AG09309 (cell line): ENCODE measurements around the gene TAPBP.

Source experiments
- DNase-seq: peaks from one replicate; pipeline ENCODE4 v3.0.0-alpha.2; 2010; ENCODE audit warnings: low read depth
- H3K4me3 ChIP-seq: 2 replicates; pipeline ENCODE4 v1.5.1; 2011; ENCODE audit warnings: mild to moderate bottlenecking, low read depth, low read length, moderate library complexity; ENCODE audit not compliant: control insufficient read depth
- TF ChIP-seq, protein P1 (sequence below): IDR thresholded peaks from 2 replicates; pipeline ENCODE4 v1.5.1; 2011; ENCODE audit warnings: mild to moderate bottlenecking, low read depth, low read length, inconsistent platforms; ENCODE audit not compliant: insufficient read depth, control insufficient read depth; ENCODE audit errors: missing control alignments

TAPBP gene

GRCh38 chr6:33279971-33280511 is 33.8 kb downstream of the TAPBP start:
- H3K4me3 ChIP-seq: no peak overlapping the region
- DNase-seq: no peak
- TF ChIP-seq, protein P1, sequence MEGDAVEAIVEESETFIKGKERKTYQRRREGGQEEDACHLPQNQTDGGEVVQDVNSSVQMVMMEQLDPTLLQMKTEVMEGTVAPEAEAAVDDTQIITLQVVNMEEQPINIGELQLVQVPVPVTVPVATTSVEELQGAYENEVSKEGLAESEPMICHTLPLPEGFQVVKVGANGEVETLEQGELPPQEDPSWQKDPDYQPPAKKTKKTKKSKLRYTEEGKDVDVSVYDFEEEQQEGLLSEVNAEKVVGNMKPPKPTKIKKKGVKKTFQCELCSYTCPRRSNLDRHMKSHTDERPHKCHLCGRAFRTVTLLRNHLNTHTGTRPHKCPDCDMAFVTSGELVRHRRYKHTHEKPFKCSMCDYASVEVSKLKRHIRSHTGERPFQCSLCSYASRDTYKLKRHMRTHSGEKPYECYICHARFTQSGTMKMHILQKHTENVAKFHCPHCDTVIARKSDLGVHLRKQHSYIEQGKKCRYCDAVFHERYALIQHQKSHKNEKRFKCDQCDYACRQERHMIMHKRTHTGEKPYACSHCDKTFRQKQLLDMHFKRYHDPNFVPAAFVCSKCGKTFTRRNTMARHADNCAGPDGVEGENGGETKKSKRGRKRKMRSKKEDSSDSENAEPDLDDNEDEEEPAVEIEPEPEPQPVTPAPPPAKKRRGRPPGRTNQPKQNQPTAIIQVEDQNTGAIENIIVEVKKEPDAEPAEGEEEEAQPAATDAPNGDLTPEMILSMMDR: peak; percentile 60

DNA sequence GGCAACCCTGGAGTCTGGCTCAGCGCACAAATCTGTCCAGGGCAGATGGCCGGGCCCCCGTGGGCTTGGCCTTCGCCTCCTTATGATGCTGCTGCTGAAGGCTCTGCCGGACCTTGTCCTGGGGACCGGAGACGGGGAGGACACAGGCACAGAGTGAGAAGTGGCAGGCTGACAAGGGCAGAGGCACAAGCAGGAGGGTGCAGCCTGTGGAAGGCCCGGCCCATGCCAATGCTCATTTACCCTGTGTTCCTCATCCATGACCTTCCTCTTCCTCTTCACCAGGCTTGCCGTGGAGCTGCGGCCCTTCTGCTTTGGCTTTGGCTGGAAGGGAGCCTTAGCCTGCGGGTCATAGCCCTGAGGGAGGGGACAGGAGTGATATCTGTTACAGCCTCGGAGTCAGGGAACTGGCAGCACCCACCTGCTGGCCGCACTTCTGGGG is 34.6 kb downstream of the TAPBP start:
- no peak overlapping the region for H3K4me3 ChIP-seq
- DNase-seq: no peak
- TF ChIP-seq, protein P1: no peak

DNA sequence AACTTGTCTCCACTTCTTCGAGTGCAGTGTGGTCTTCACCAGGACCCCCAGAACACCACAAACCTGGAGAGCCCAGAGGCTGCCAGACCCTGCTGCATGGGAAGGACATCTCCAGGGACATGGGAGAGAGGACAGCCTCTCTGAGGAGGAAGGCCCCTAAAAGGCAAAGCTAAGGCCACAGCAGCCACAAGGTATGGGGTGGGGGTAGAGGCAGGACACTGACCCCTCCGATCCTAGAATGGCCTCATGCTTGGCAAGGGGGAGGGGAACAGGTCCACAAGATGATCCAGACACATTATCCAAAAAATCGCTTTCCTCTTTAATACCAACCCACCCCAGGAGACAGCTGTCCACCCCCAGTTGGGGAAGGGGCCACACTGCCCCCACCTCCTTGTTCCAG is 35.1 kb downstream of the TAPBP start:
- DNase-seq: no peak
- TF ChIP-seq, protein P1: no peak
- no peak overlapping the region for H3K4me3 ChIP-seq

DNA sequence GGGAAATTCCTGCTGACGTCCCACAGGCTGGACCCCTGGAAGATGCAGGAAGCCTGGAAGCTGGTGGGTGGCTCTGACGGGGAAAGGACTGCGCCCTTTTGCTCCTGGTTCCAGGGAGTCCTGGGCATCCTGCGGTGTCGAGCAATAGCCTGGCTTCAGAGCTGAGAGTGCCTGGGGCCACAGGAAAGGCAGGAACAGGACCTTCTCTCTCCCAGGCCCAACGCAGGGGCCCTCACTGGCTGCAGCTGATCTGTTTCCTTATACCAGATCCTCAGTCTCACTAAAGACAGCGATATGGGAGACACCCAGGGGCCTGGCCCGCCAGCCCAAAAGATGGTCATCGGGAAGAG is 35.5 kb downstream of the TAPBP start:
- H3K4me3 ChIP-seq: no peak overlapping the region
- DNase-seq: no peak
- TF ChIP-seq, protein P1: no peak

- no peak overlapping the region for H3K4me3 ChIP-seq
- no peak for DNase-seq
- TF ChIP-seq, protein P1: no peak
These were observed 36.1 kb downstream of the TAPBP start for GRCh38 chr6:33277663-33278391.

GRCh38 chr6:33276864-33277662 is 36.8 kb downstream of the TAPBP start, which contains the start of gene B3GALT4:
Gene B3GALT4, plus strand, starts transcription at chr6:33277123. Its CDS starts 297 bp downstream, at chr6:33277420.
- DNase-seq: no peak
- TF ChIP-seq, protein P1: peak; percentile 37
- peak within 1 kb of the TSS; percentile 26 for H3K4me3 ChIP-seq
